GM23338 (cell line): Measurements from ENCODE around the gene NUBPL. TPM values are rescaled to one million over a fixed set of nuclear protein-coding genes. Genes with fewer than 3 reads are reported as not detected.

Experiments
- ATAC-seq: fragments of 200-7000 bp; cut with Tn5 transposase; 3 replicates; pipeline ENCODE4 v1.9.1; 2020
- DNase-seq: peaks from one replicate; pipeline ENCODE4 v3.0.0-alpha.2; 2015; ENCODE audit warnings: low spot score
- H2AFZ ChIP-seq: fragments of 200-600 bp; sonication (generic); 2 replicates; pipeline ENCODE4 v1.8.0; 2016; ENCODE audit warnings: antibody characterized with exemption, mild to moderate bottlenecking, moderate library complexity
- H3F3A ChIP-seq: fragments of 200-600 bp; sonication (generic); replicated peaks from 2 replicates; pipeline ENCODE4 v1.8.0; 2017; ENCODE audit warnings: antibody characterized with exemption, mixed run types, low read depth
- H3K27ac ChIP-seq: fragments of 200-600 bp; sonication (generic); 2 replicates; pipeline ENCODE4 v1.6.1; 2016; ENCODE audit warnings: low read depth
- H3K27me3 ChIP-seq: fragments of 200-600 bp; sonication (generic); 2 replicates; pipeline ENCODE4 v1.8.0; 2016; ENCODE audit warnings: mild to moderate bottlenecking, mixed run types, moderate library complexity; ENCODE audit not compliant: insufficient read depth
- H3K36me3 ChIP-seq: fragments of 200-600 bp; sonication (generic); 2 replicates; pipeline ENCODE4 v1.8.0; 2016; ENCODE audit warnings: mild to moderate bottlenecking; ENCODE audit not compliant: insufficient read depth
- H3K4me1 ChIP-seq: fragments of 200-600 bp; sonication (generic); 2 replicates; pipeline ENCODE4 v1.8.0; 2016; ENCODE audit warnings: mild to moderate bottlenecking, moderate library complexity; ENCODE audit not compliant: insufficient read depth
- H3K4me2 ChIP-seq: fragments of 200-600 bp; sonication (generic); 2 replicates; pipeline ENCODE4 v1.7.1; 2017; ENCODE audit warnings: mixed run types
- H3K4me3 ChIP-seq: fragments of 200-600 bp; sonication (generic); 2 replicates; pipeline ENCODE4 v1.6.1; 2016; ENCODE audit warnings: mixed run types
- H3K79me2 ChIP-seq: fragments of 200-600 bp; sonication (generic); replicated peaks from 2 replicates; pipeline ENCODE4 v1.8.0; 2017; ENCODE audit warnings: mild to moderate bottlenecking; ENCODE audit not compliant: insufficient read depth
- H3K9me2 ChIP-seq: fragments of 200-600 bp; sonication (generic); 2 replicates; pipeline ENCODE4 v1.8.0; 2017; ENCODE audit not compliant: insufficient read depth
- H4K20me1 ChIP-seq: fragments of 200-600 bp; sonication (generic); replicated peaks from 2 replicates; pipeline ENCODE4 v1.8.0; 2017; ENCODE audit warnings: mild to moderate bottlenecking; ENCODE audit not compliant: insufficient read depth
- H3K27ac Mint-ChIP-seq: 2 replicates; pipeline ENCODE4 v1.8.0; 2020; ENCODE audit warnings: inconsistent platforms, mild to moderate bottlenecking, moderate library complexity, mixed read lengths
- H3K27me3 Mint-ChIP-seq: 3 replicates; pipeline ENCODE4 v1.8.0; 2022; ENCODE audit warnings: low read depth, mild to moderate bottlenecking, moderate library complexity, mixed read lengths, inconsistent platforms; ENCODE audit not compliant: insufficient read depth, poor library complexity
- H3K36me3 Mint-ChIP-seq: 3 replicates; pipeline ENCODE4 v1.8.0; 2021; ENCODE audit warnings: low read depth, mild to moderate bottlenecking, inconsistent platforms, moderate library complexity, mixed read lengths
- H3K4me1 Mint-ChIP-seq: 3 replicates; pipeline ENCODE4 v1.8.0; 2020; ENCODE audit warnings: mild to moderate bottlenecking, inconsistent platforms, mixed read lengths
- H3K4me3 Mint-ChIP-seq: 3 replicates; pipeline ENCODE4 v1.8.0; 2021; ENCODE audit warnings: moderate library complexity, mild to moderate bottlenecking, inconsistent platforms, mixed read lengths
- H3K9me3 Mint-ChIP-seq: 3 replicates; pipeline ENCODE4 v1.8.0; 2020; ENCODE audit warnings: moderate library complexity, mild to moderate bottlenecking, inconsistent platforms, mixed read lengths
- EZH2 ChIP-seq: fragments of 200-600 bp; sonication (generic); IDR thresholded peaks from one replicate; pipeline ENCODE4 v1.8.0; 2017; ENCODE audit warnings: antibody characterized with exemption, mild to moderate bottlenecking, low read depth; ENCODE audit not compliant: unreplicated experiment
- EZH2phosphoT487 ChIP-seq: fragments of 200-600 bp; sonication (generic); IDR thresholded peaks from one replicate; pipeline ENCODE4 v1.8.1; 2018; ENCODE audit warnings: antibody characterized with exemption; ENCODE audit not compliant: unreplicated experiment
- STAT1 ChIP-seq: IDR thresholded peaks from one replicate; pipeline ENCODE4 v1.6.1; 2016; ENCODE audit warnings: antibody characterized with exemption; ENCODE audit not compliant: unreplicated experiment
- polyA plus RNA-seq: library from polyadenylated mRNA; unstranded; fragments of >200 nt; fragmentation: Nextera tagmentation; extraction: Ambion mirVana; gene quantifications from 2 replicates; pipeline ENCODE4 v1.2.1, GENCODE V29; 2016
- total RNA-seq: library from RNA; depleted of rRNA; stranded (reverse); fragments of >200 nt; shearing (Covaris generic); gene quantifications from 2 replicates; pipeline ENCODE4 v1.2.3, GENCODE V29; 2014
- TF ChIP-seq, protein P1 (sequence below): fragments of 250-450 bp; sonication (Bioruptor Pico); IDR thresholded peaks from 2 replicates; pipeline ENCODE4 v1.5.0; 2020; ENCODE audit warnings: mild to moderate bottlenecking, moderate library complexity
- TF ChIP-seq, protein P2 (sequence below), 2 experiments: fragments of 200-600 bp in 1 of 2; sonication (generic) in 1 of 2; conservative IDR thresholded peaks; 2 replicates each; pipeline versions ENCODE4 v1.5.1 to v1.6.1; 2016 to 2017; ENCODE audit warnings: antibody characterized with exemption in 2 of 2, low read depth in 2 of 2, mild to moderate bottlenecking in 2 of 2, moderate library complexity in 1 of 2

NUBPL gene
- total and polyA plus RNA-seq, 2 experiments from 2014 or later, result 6.1 to 20.7 TPM

DNA sequence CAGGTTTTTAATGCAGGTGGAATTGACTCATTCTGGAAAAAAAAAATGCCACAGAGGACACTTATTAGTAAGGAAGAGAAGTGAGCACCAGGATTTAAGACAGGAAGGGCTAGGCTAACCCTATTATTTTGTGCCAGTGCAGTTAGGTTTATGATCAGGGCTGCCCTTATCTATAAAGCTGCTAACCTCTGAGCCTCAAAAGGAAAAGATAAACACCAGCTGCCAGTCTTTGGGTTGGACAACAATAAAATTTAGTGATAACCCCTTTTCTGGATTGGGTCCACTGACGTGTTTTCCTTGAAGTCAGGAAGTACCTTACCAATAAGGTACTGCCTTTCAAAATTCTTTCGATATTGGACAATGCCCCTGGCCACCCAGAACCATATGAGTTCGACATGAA lies 128.9 kb downstream of the NUBPL start:
- H3K4me3 Mint-ChIP-seq, result no peak overlapping the region
- Histone ChIP-seq H3K9me2 (no peaks in the 10 kb centered on the region), H3F3A (no peaks in the 10 kb centered on the region), H3K4me2 (no peak overlapping the region), H3K79me2 (no peaks in the 10 kb centered on the region), H3K4me3 (no peak overlapping the region), H3K27ac (no peak overlapping the region), H3K4me1 (no peaks in the 10 kb centered on the region), H3K27me3 (no peaks in the 10 kb centered on the region), H3K36me3 (no peaks in the 10 kb centered on the region), H4K20me1 (no peaks in the 10 kb centered on the region), H2AFZ (no peak overlapping the region)
- H3K27me3 Mint-ChIP-seq, result no peaks in the 10 kb centered on the region
- H3K9me3 Mint-ChIP-seq, result no peaks in the 10 kb centered on the region
- TF ChIP-seq EZH2phosphoT487 (no peak), STAT1 (no peak)
- TF ChIP-seq, protein P1, sequence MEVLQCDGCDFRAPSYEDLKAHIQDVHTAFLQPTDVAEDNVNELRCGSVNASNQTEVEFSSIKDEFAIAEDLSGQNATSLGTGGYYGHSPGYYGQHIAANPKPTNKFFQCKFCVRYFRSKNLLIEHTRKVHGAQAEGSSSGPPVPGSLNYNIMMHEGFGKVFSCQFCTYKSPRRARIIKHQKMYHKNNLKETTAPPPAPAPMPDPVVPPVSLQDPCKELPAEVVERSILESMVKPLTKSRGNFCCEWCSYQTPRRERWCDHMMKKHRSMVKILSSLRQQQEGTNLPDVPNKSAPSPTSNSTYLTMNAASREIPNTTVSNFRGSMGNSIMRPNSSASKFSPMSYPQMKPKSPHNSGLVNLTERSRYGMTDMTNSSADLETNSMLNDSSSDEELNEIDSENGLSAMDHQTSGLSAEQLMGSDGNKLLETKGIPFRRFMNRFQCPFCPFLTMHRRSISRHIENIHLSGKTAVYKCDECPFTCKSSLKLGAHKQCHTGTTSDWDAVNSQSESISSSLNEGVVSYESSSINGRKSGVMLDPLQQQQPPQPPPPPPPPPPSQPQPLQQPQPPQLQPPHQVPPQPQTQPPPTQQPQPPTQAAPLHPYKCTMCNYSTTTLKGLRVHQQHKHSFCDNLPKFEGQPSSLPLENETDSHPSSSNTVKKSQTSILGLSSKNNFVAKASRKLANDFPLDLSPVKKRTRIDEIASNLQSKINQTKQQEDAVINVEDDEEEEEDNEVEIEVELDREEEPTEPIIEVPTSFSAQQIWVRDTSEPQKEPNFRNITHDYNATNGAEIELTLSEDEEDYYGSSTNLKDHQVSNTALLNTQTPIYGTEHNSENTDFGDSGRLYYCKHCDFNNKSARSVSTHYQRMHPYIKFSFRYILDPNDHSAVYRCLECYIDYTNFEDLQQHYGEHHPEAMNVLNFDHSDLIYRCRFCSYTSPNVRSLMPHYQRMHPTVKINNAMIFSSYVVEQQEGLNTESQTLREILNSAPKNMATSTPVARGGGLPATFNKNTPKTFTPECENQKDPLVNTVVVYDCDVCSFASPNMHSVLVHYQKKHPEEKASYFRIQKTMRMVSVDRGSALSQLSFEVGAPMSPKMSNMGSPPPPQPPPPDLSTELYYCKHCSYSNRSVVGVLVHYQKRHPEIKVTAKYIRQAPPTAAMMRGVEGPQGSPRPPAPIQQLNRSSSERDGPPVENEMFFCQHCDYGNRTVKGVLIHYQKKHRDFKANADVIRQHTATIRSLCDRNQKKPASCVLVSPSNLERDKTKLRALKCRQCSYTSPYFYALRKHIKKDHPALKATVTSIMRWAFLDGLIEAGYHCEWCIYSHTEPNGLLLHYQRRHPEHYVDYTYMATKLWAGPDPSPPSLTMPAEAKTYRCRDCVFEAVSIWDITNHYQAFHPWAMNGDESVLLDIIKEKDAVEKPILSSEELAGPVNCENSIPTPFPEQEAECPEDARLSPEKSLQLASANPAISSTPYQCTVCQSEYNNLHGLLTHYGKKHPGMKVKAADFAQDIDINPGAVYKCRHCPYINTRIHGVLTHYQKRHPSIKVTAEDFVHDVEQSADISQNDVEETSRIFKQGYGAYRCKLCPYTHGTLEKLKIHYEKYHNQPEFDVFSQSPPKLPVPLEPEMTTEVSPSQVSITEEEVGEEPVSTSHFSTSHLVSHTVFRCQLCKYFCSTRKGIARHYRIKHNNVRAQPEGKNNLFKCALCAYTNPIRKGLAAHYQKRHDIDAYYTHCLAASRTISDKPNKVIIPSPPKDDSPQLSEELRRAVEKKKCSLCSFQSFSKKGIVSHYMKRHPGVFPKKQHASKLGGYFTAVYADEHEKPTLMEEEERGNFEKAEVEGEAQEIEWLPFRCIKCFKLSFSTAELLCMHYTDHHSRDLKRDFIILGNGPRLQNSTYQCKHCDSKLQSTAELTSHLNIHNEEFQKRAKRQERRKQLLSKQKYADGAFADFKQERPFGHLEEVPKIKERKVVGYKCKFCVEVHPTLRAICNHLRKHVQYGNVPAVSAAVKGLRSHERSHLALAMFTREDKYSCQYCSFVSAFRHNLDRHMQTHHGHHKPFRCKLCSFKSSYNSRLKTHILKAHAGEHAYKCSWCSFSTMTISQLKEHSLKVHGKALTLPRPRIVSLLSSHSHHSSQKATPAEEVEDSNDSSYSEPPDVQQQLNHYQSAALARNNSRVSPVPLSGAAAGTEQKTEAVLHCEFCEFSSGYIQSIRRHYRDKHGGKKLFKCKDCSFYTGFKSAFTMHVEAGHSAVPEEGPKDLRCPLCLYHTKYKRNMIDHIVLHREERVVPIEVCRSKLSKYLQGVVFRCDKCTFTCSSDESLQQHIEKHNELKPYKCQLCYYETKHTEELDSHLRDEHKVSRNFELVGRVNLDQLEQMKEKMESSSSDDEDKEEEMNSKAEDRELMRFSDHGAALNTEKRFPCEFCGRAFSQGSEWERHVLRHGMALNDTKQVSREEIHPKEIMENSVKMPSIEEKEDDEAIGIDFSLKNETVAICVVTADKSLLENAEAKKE (CRISPR knock-in tag), result no peak
- TF ChIP-seq, protein P2, sequence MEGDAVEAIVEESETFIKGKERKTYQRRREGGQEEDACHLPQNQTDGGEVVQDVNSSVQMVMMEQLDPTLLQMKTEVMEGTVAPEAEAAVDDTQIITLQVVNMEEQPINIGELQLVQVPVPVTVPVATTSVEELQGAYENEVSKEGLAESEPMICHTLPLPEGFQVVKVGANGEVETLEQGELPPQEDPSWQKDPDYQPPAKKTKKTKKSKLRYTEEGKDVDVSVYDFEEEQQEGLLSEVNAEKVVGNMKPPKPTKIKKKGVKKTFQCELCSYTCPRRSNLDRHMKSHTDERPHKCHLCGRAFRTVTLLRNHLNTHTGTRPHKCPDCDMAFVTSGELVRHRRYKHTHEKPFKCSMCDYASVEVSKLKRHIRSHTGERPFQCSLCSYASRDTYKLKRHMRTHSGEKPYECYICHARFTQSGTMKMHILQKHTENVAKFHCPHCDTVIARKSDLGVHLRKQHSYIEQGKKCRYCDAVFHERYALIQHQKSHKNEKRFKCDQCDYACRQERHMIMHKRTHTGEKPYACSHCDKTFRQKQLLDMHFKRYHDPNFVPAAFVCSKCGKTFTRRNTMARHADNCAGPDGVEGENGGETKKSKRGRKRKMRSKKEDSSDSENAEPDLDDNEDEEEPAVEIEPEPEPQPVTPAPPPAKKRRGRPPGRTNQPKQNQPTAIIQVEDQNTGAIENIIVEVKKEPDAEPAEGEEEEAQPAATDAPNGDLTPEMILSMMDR (conservative IDR thresholded peaks at IDR 0.05; ENCODE audit: low read depth in 2 of 2), result no peak
- H3K4me1 Mint-ChIP-seq, result no peaks in the 10 kb centered on the region
- H3K36me3 Mint-ChIP-seq, result no peaks in the 10 kb centered on the region
- ATAC-seq, result no peak
- no peak for DNase-seq
- H3K27ac Mint-ChIP-seq, result no peak overlapping the region

DNA sequence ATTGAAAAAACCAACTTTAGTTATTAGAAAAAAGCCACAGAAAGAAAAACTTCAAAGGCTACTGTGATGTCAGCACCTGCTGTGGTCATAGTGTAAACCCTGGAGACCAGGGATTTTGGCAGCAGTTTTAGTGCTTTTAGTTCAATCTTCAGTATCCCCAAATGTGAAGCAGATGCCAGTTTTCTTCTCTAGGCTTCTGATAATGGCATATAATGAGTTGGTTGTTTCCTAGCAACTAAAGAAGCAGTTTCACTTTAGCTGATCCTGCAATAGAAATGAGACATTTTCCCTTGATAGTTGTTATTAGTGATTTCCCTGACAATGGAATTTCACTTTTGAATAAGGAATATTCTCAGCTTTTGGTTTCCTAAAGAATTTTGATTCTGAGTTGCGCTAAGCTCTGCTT lies 131.2 kb downstream of the NUBPL start:
- no peak overlapping the region for H3K27ac Mint-ChIP-seq
- Histone ChIP-seq H3K4me2 (no peak overlapping the region), H3K27ac (no peak overlapping the region), H3K27me3 (no peaks in the 10 kb centered on the region), H3F3A (no peaks in the 10 kb centered on the region), H2AFZ (no peak overlapping the region), H3K79me2 (no peaks in the 10 kb centered on the region), H4K20me1 (no peaks in the 10 kb centered on the region), H3K4me3 (no peak overlapping the region), H3K9me2 (no peaks in the 10 kb centered on the region), H3K4me1 (no peaks in the 10 kb centered on the region), H3K36me3 (no peaks in the 10 kb centered on the region)
- H3K27me3 Mint-ChIP-seq, result no peaks in the 10 kb centered on the region
- H3K4me1 Mint-ChIP-seq, result no peaks in the 10 kb centered on the region
- ATAC-seq (no peak), DNase-seq (no peak)
- H3K9me3 Mint-ChIP-seq, result no peaks in the 10 kb centered on the region
- H3K4me3 Mint-ChIP-seq, result no peak overlapping the region
- no peaks in the 10 kb centered on the region for H3K36me3 Mint-ChIP-seq
- TF ChIP-seq EZH2, result no peak
